Neural crest cell (in vitro differentiated cells): ENCODE results near the gene ARHGAP26. TPM values are rescaled to one million over a fixed set of nuclear protein-coding genes. Genes with fewer than 3 reads are reported as not detected.

Experiments used
- DNase-seq: peaks from one replicate; pipeline ENCODE4 v3.0.0; 2021; ENCODE audit warnings: low read depth, mixed read lengths, low spot score
- H3K27ac Mint-ChIP-seq: one replicate; pipeline ENCODE4 v1.8.0; 2021; ENCODE audit warnings: mild to moderate bottlenecking, mixed read lengths; ENCODE audit not compliant: unreplicated experiment
- H3K27me3 Mint-ChIP-seq: 2 replicates; pipeline ENCODE4 v1.8.0; 2021; ENCODE audit warnings: low read depth, mild to moderate bottlenecking, mixed read lengths
- H3K36me3 Mint-ChIP-seq: 2 replicates; pipeline ENCODE4 v1.8.0; 2021; ENCODE audit warnings: low read depth, mild to moderate bottlenecking, mixed read lengths
- H3K4me1 Mint-ChIP-seq: 2 replicates; pipeline ENCODE4 v1.8.0; 2021; ENCODE audit warnings: mixed read lengths
- H3K4me3 Mint-ChIP-seq: one replicate; pipeline ENCODE4 v1.8.0; 2021; ENCODE audit warnings: mild to moderate bottlenecking, mixed read lengths
- H3K9me3 Mint-ChIP-seq: 2 replicates; pipeline ENCODE4 v1.8.0; 2021; ENCODE audit warnings: mixed read lengths
- total RNA-seq: library from RNA; stranded (reverse); gene quantifications from 2 replicates; pipeline ENCODE4 v1.2.1, GENCODE V29; 2021
- TF ChIP-seq, protein P1 (sequence below): fragments of 200-600 bp; sonication (generic); conservative IDR thresholded peaks from 2 replicates; pipeline ENCODE4 v1.5.0; 2021; ENCODE audit warnings: antibody characterized with exemption, mild to moderate bottlenecking

ARHGAP26 gene
- total RNA-seq, 1 donor from 2014 or later, result 5.5 TPM

DNA sequence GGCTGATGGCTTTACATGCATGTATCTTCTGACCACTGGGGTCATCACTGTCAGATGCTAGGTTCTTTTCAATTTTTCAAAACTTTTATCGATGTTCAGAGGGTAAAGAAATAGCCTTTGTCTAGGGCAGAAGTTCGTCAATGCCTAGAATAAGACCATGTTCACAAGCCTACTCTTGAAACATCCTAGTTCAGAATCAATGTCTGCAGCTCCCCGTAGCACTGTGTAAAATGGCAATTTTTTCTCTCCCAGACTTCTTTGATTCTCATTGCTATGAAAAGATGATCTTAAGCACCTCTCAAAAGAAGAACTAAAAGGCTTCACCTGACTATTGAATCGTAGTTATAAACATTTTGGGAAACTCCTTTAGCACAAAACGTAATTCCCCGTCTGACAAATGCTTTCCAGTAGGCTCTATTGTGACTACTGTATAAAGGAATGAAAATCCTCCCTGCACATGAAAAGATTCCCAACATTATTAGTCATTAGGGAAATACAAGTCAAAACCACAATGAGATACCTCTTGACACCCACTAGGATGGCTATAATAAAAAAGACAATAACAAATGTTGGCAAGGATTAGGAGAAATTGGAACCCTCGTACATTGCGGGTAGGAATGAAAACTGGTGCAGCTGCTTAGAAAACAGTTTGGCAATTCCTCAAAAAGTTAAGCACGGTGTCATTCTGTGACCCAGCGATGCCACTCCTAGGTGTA, 263.5 kb downstream of the ARHGAP26 start:
- Mint-ChIP-seq H3K9me3 (no peaks in the 10 kb centered on the region), H3K27me3 (no peaks in the 10 kb centered on the region), H3K4me3 (no peak overlapping the region), H3K4me1 (no peaks in the 10 kb centered on the region), H3K36me3 (no peaks in the 10 kb centered on the region), H3K27ac (no peak overlapping the region)
- TF ChIP-seq, protein P1, sequence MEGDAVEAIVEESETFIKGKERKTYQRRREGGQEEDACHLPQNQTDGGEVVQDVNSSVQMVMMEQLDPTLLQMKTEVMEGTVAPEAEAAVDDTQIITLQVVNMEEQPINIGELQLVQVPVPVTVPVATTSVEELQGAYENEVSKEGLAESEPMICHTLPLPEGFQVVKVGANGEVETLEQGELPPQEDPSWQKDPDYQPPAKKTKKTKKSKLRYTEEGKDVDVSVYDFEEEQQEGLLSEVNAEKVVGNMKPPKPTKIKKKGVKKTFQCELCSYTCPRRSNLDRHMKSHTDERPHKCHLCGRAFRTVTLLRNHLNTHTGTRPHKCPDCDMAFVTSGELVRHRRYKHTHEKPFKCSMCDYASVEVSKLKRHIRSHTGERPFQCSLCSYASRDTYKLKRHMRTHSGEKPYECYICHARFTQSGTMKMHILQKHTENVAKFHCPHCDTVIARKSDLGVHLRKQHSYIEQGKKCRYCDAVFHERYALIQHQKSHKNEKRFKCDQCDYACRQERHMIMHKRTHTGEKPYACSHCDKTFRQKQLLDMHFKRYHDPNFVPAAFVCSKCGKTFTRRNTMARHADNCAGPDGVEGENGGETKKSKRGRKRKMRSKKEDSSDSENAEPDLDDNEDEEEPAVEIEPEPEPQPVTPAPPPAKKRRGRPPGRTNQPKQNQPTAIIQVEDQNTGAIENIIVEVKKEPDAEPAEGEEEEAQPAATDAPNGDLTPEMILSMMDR, result no peak
- DNase-seq, result no peak

DNA sequence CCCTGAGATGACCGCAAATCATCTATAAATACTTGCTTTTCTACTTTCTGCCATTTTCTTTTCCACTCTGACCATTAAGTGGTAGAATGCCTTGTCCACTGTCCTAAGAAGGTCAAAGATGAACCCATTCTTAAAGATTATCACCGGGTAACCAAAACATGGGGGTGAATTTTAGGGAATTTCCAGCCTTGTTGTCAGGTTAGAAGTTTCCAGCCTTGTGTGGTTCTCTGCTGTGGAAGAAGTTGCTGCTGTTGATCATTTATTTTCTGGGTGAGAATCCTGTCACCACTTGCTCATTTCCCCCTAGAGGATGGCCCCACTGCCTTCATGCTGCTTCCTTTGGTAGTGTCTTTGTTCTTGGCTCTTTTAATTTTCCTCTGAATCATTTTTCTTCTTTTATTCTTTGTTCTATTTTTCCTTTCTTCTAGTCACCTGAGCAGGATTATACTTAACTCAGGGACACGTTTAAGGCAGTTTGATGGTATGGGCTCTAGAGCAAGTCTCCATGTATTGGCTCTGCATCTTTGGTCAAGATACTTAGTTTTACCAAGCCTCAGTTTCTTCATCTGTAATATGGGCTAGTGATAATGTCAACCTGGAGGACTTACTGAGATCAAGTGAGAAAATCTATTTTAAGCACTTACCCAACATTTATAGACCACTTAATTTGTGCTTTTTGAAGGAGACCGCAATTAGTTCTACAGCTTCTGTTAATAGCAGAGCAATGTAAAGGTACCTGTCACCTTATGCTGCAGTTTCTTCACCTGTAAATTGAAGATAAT, 266.2 kb downstream of the ARHGAP26 start:
- TF ChIP-seq, protein P1, result no peak
- no peaks in the 10 kb centered on the region for H3K27me3 Mint-ChIP-seq
- no peaks in the 10 kb centered on the region for H3K36me3 Mint-ChIP-seq
- no peak overlapping the region for H3K4me3 Mint-ChIP-seq
- no peak for DNase-seq
- H3K4me1 Mint-ChIP-seq, result no peaks in the 10 kb centered on the region
- H3K27ac Mint-ChIP-seq, result no peak overlapping the region
- no peaks in the 10 kb centered on the region for H3K9me3 Mint-ChIP-seq

DNA sequence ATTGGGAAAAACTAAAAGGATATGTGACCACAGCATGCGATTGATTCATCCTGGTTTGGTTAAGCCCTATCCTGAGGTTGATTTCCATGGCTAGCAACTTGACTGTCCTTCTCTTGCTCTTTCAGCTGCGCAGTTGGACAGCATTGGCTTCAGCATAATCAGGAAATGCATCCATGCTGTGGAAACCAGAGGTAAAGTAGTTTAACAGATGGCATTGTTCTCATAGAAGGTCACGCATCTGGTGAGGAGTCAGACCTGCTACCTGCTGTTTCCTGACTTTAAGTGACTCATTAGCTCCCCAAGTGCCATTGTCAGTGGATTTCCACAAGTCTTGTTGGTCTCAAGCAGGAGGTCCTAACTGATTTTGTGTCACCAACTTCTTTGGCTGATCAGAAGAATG, 266.9 kb downstream of the ARHGAP26 start:
- Mint-ChIP-seq H3K27ac (no peak overlapping the region), H3K4me1 (no peaks in the 10 kb centered on the region), H3K4me3 (no peak overlapping the region), H3K9me3 (no peaks in the 10 kb centered on the region), H3K36me3 (no peaks in the 10 kb centered on the region), H3K27me3 (no peaks in the 10 kb centered on the region)
- DNase-seq, result no peak
- TF ChIP-seq, protein P1, result no peak

DNA sequence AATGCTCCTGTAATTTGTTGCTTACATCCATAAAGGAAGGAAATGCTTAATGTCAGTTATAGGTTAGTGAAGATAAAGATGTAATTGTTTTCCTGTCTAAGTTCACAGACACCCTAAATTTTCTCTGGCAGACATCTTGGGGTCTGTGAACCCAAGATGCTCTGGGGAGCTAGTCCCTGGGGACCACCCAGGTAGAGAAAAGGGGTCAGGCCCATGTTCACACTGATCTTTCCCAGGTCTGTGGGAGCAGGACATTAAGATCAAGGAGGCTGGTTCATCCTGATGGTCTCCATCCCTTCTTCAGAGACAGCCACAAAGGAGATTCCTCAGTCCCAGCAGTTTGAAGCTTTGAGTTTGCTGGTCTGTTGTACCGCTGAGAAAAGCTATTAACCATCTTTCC, 267.5 kb downstream of the ARHGAP26 start:
- Mint-ChIP-seq H3K4me1 (no peaks in the 10 kb centered on the region), H3K27me3 (no peaks in the 10 kb centered on the region), H3K36me3 (no peaks in the 10 kb centered on the region), H3K4me3 (no peak overlapping the region), H3K27ac (no peak overlapping the region), H3K9me3 (no peaks in the 10 kb centered on the region)
- TF ChIP-seq, protein P1, result no peak
- no peak for DNase-seq

DNA sequence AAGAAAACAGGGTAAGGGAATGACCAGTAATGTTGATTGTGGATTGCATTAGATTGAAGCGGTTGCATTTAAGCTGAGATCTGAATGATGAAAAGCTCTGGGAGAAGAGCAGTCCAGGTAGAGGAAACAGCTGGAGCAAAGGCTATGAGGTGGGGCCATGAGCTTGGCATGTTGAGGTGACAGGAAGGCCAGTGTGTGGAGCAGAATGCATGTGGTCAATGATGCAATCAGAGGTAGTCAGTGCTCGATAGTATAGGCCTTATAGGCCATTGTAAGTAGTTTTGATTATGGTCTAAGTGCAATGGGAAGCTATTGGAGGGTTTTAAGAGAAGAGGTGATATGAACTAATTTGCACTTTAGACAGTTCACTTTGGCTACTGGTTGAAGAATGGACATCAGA, 270.4 kb downstream of the ARHGAP26 start:
- TF ChIP-seq, protein P1, result no peak
- H3K27ac Mint-ChIP-seq, result no peak overlapping the region

More for the DNA sequence above, 270.4 kb downstream of the ARHGAP26 start:
- Mint-ChIP-seq H3K27me3 (no peaks in the 10 kb centered on the region), H3K36me3 (no peaks in the 10 kb centered on the region), H3K9me3 (no peaks in the 10 kb centered on the region), H3K4me1 (no peaks in the 10 kb centered on the region), H3K4me3 (no peak overlapping the region)
- DNase-seq, result no peak
